GM21515 (cell line): ENCODE measurements around the gene NEURL4.
"Not testable (repeated sequence)": the region's sequence is repeated elsewhere in the genome, so short reads cannot be mapped to it uniquely, and the experiment has no call there.

Experiments
- ATAC-seq: cut with Tn5 transposase; IDR thresholded peaks from one replicate; pipeline ENCODE4 v1.9.1; 2021; ENCODE audit not compliant: unreplicated experiment

The NEURL4 gene

GRCh38 chr17:7328840-7329373 lies at the start of gene NEURL4:
Gene NEURL4 (minus strand): TSS chr17:7329335. CDS start chr17:7329312, 23 bp downstream.
- peak; percentile 7 for ATAC-seq

DNA sequence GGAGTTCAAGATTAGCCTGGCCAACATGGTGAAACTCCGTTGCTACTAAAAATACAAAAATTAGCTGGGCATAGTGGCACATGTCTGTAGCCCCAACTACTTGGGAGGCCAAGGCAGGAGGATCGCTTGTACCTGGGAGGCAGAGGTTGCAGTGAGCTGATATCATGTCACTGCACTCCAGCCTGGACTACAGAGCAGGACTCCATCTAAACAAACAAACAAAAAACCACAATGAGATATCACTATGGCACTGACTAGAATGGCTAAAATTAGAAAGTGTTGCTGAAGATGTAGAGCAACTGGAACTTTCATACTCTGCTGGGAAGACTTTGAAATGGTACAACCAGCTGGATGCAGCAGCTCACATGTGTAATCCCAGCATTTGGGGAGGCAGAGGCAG lies 45.2 kb upstream of the NEURL4 start:
- no peak for ATAC-seq

DNA sequence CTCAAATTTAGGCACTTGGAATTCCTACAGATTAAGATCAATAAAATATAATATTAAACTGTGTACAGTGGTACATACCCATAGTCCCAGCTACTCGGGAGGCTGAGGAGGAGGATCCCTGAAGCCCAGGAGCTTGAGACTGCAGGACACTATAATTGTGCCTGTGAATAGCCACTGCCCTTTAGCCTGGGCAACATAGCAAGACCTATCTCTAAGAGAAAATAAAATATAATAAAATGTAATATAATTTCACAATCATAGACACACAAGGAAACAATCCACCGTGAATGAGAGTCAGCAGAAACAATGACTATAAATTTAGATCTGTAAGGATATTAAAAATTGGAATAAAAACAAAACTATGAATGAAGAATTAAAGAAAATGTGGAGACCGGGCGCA lies 41.7 kb upstream of the NEURL4 start:
- no peak for ATAC-seq

GRCh38 chr17:7369825-7370224 lies 40.7 kb upstream of the NEURL4 start:
- ATAC-seq, result no peak

- ATAC-seq, result not testable (repeated sequence)
Measured at GRCh38 chr17:7368599-7368994, 39.5 kb upstream of the NEURL4 start.

- ATAC-seq, result no peak
Measured at GRCh38 chr17:7367918-7368598, 38.9 kb upstream of the NEURL4 start.

GRCh38 chr17:7367083-7367482 lies 37.9 kb upstream of the NEURL4 start:
- ATAC-seq, result no peak

DNA sequence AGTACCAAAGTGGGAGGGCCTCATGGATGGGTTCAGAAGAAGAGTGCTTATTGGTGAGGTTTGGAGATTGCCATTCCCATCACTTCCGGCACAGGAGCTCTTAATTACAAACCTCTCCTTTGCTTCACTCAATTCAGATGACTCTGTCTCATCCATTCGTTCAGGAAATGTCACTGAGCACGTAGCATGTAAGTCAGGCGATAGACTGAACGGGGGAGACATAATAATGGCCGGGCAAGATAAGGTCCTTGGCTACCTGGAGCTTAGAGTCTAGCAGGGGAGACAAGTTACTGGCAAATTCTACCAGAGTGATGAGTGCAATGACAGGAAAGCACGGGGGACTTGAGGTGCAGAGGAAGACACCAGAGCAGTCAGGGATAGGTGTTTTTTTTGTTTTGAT lies 36.8 kb upstream of the NEURL4 start:
- ATAC-seq, result not testable (repeated sequence)

GRCh38 chr17:7363311-7363710 lies 34.2 kb upstream of the NEURL4 start:
- ATAC-seq, result no peak

DNA sequence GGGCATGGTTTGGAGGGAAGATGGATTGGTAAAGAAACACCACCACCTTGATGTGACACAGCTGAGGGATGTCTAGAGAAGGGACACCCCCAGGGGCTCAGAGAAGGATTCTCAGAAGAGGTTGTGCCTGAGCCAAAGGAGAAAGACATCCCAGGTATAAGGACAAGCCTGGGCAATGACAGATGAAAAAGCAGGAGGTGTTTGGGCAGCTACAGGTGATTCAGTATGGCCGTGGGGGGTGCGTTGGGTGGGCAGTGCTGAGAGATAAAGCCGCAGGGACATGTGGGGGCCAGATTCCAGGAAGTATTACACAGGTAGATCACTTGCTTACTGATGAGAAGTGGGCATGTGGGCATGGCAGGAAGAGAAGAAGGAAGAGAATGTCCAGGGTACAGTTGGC lies 32.8 kb upstream of the NEURL4 start:
- no peak for ATAC-seq

DNA sequence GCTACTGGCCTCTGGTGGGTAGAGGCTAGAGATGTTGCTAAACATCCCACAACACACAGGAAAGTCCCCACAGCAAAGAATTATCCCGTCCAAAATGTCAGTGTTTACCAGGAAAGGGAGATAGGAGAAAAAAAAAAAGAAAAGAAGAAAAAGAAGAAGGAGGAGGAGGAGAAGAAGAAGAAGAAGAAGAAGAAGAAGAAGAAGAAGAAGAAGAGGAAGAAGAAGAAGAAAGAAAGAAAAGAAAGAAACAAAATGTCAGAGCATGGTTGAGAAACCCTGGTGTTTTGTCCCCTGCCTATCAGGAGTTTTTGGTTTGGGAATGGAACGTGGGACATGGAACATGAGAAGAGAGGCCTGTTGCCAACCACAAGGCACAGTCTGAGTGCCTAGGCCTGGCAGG lies 28.2 kb upstream of the NEURL4 start:
- no peak for ATAC-seq

- ATAC-seq, result no peak
Measured at GRCh38 chr17:7356756-7357155, 27.6 kb upstream of the NEURL4 start.

DNA sequence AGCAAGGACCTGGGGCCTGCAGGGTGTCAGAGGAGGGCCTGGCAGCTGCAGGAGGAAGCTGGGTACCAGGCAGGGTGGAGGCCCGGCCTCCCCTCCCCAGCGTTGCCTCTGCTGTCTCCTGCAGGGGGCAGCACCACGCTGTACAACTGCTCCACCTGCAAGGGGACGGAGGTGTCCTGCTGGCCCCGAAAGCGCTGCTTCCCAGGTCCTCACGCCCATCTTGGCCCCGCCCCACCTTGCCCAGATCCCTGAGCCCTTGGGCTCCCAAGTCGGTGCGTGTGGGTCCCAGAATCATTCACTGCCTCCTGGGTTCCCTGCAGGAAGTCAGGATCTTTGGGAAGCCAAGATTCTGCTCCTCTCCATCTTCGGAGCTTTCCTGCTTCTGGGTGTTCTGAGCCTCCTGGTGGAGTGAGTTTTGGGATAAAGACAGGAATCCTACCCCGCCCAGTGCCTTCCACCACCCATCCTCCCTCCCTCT lies 27.0 kb upstream of the NEURL4 start:
- no peak for ATAC-seq

- no peak for ATAC-seq
Measured at GRCh38 chr17:7355573-7355972, 26.4 kb upstream of the NEURL4 start.

DNA sequence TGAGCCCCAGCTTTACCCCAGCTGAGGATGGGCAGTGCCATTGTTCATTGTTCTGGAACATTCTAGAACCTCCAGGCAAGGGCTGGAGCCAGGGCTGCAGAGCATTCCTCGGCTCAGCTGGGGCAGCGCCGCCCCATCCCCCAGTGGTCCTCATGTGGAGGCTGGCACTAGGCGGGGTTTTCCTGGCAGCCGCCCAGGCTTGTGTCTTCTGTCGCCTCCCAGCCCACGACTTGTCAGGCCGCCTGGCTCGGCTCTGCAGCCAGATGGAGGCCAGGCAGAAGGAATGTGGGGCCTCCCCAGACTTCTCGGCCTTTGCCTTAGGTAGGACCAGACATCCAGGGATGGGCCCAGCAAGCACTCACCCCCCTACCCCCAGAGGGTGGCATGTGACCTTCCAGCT lies 25.9 kb upstream of the NEURL4 start, which contains the start of gene TMEM95:
TSS of gene TMEM95 (plus strand) at position 104 of the 400 bp plus-strand sequence. CDS start at position 153, 49 bp downstream.
- no peak for ATAC-seq

GRCh38 chr17:7354262-7354843 lies 25.2 kb upstream of the NEURL4 start:
- no peak for ATAC-seq

GRCh38 chr17:7352910-7353635 lies 23.9 kb upstream of the NEURL4 start:
- ATAC-seq, result no peak

GRCh38 chr17:7352503-7352889 lies 23.4 kb upstream of the NEURL4 start:
- no peak for ATAC-seq

- peak; percentile 51 for ATAC-seq
Measured at GRCh38 chr17:7351665-7352502, 22.7 kb upstream of the NEURL4 start, which contains the start of gene KCTD11. Gene KCTD11 (plus strand): TSS chr17:7352162.

- no peak for ATAC-seq
Measured at GRCh38 chr17:7348478-7349242, 19.5 kb upstream of the NEURL4 start.
